Gastroesophageal sphincter (tissue), 4 donors: ENCODE measurements around the gene CAMK2B. TPM values are rescaled to one million over a fixed set of nuclear protein-coding genes. Genes with fewer than 3 reads are reported as not detected.
"Not testable (repeated sequence)": the region's sequence is repeated elsewhere in the genome, so short reads cannot be mapped to it uniquely, and the experiment has no call there.

Experiments
- ATAC-seq: fragments of 150-250 bp; one replicate; pipeline ENCODE4 v1.9.1; 2016; ENCODE audit warnings: mild to moderate bottlenecking, moderate library complexity
- H3K27ac ChIP-seq, 4 donors: fragments of 200-600 bp; sonication (generic) in 3 of 4; 1 replicate in 3 of 4; 2 replicates in 1 of 4; pipeline ENCODE4 v1.5.1; 2016 to 2019
- H3K27me3 ChIP-seq: fragments of 200-600 bp; sonication (generic); one replicate; pipeline ENCODE4 v1.5.1; 2019
- H3K36me3 ChIP-seq, 2 donors: fragments of 200-600 bp; sonication (generic); one replicate each; pipeline ENCODE4 v1.5.1; 2019; ENCODE audit warnings: control low read depth in 1 of 2
- H3K4me1 ChIP-seq, 3 donors: fragments of 200-600 bp; sonication (generic); 1 replicate in 2 of 3; 2 replicates in 1 of 3; pipeline ENCODE4 v1.5.1; 2016 to 2019; ENCODE audit warnings: control low read depth in 2 of 3
- H3K4me3 ChIP-seq, 2 donors: fragments of 200-600 bp; sonication (generic); one replicate each; pipeline ENCODE4 v1.5.1; 2019; ENCODE audit warnings: mild to moderate bottlenecking in 1 of 2, moderate library complexity in 1 of 2
- H3K9me3 ChIP-seq, 3 donors: fragments of 200-600 bp; sonication (generic); one replicate each; pipeline ENCODE4 v1.5.1; 2017 to 2019; ENCODE audit warnings: control low read depth in 2 of 3
- EP300 ChIP-seq: sonication (generic); formaldehyde crosslinking; IDR thresholded peaks from one replicate; pipeline ENCODE4 v1.6.1; 2017; ENCODE audit warnings: antibody characterized with exemption, mild to moderate bottlenecking
- POLR2A ChIP-seq, 2 donors: fragments of 450-650 bp; IDR thresholded peaks; one replicate each; pipeline ENCODE4 v1.6.1; 2017; ENCODE audit warnings: antibody characterized with exemption in 2 of 2, mild to moderate bottlenecking in 2 of 2, moderate library complexity in 1 of 2
- POLR2AphosphoS5 ChIP-seq: sonication (generic); formaldehyde crosslinking; IDR thresholded peaks from one replicate; pipeline ENCODE4 v1.6.1; 2017; ENCODE audit warnings: antibody characterized with exemption
- WGBS, 2 donors: methylation state at CpG; one replicate each; pipeline ENCODE4 v1.1.5; 2018; ENCODE audit warnings: low coverage in 1 of 2; 5-methylcytosine and 5-hydroxymethylcytosine counted together
- total RNA-seq, 4 donors: library from RNA; depleted of rRNA; stranded (reverse); fragments of >200 nt; gene quantifications; one replicate each; pipeline ENCODE4 v1.1.0, GENCODE V29; 2016
- TF ChIP-seq, protein P1 (sequence below), 4 experiments: fragments of 200-600 bp in 2 of 4; fragments of 450-650 bp in 2 of 4; sonication (generic) in 1 of 4; IDR thresholded peaks; one replicate each; pipeline ENCODE4 v1.5.1; 2017 to 2019; ENCODE audit warnings: antibody characterized with exemption in 4 of 4, mild to moderate bottlenecking in 2 of 4, moderate library complexity in 2 of 4

CAMK2B gene
- total RNA-seq, 4 donors from 2014 or later = 0.27 to 1.5 (median 0.81) TPM

- ATAC-seq = no peak
- no peak overlapping the region for H3K4me3 ChIP-seq
- H3K9me3 ChIP-seq = peaks cover 0 to 14% (median 0%) of the 10 kb centered on the region in 3 donors
- TF ChIP-seq EP300 = no peak
- TF ChIP-seq POLR2AphosphoS5 = no peak
- TF ChIP-seq, protein P1, sequence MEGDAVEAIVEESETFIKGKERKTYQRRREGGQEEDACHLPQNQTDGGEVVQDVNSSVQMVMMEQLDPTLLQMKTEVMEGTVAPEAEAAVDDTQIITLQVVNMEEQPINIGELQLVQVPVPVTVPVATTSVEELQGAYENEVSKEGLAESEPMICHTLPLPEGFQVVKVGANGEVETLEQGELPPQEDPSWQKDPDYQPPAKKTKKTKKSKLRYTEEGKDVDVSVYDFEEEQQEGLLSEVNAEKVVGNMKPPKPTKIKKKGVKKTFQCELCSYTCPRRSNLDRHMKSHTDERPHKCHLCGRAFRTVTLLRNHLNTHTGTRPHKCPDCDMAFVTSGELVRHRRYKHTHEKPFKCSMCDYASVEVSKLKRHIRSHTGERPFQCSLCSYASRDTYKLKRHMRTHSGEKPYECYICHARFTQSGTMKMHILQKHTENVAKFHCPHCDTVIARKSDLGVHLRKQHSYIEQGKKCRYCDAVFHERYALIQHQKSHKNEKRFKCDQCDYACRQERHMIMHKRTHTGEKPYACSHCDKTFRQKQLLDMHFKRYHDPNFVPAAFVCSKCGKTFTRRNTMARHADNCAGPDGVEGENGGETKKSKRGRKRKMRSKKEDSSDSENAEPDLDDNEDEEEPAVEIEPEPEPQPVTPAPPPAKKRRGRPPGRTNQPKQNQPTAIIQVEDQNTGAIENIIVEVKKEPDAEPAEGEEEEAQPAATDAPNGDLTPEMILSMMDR (IDR thresholded peaks at IDR 0.05) = no peak
- no peak for TF ChIP-seq POLR2A (IDR thresholded peaks at IDR 0.05)
- WGBS, 2 donors = 85 to 96% methylated on average over 4 to 5 of the region's 5 CpGs
- no peaks in the 10 kb centered on the region for H3K4me1 ChIP-seq
- peaks cover 4% of the 10 kb centered on the region for H3K27me3 ChIP-seq
- no peaks in the 10 kb centered on the region for H3K36me3 ChIP-seq
- no peak overlapping the region for H3K27ac ChIP-seq
These were observed 142.6 kb downstream of the CAMK2B start for GRCh38 chr7:44182827-44183226.

DNA sequence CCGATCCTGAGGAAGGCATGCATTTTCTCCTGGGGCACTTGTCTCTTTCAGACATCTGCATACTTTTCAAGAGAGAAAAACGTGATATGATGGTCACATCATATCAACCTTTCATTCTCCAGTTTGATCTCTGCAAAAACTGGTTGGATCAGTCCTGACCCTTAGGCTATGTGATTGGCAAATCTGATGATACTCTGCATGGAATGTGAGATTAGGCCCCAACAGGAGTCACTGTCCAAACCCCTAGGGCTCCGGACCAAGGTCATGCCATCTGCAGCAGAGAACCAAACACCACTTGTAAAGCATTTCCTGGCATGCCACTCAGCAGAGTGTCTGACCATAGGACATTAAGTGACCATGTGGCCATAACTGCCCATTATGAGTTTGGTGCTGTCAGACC lies 144.8 kb downstream of the CAMK2B start:
- Histone ChIP-seq H3K4me3 (no peak overlapping the region), H3K4me1 (no peaks in the 10 kb centered on the region), H3K27ac (no peak overlapping the region), H3K27me3 (peaks cover 15% of the 10 kb centered on the region), H3K36me3 (no peaks in the 10 kb centered on the region), H3K9me3 (peaks cover 0 to 14% (median 0%) of the 10 kb centered on the region in 3 donors)
- 41 to 42% methylated on average over 2 of the region's 3 CpGs for WGBS, 2 donors
- no peak for ATAC-seq
- TF ChIP-seq POLR2AphosphoS5 (no peak), POLR2A (IDR thresholded peaks at IDR 0.05) (no peak), EP300 (no peak)
- TF ChIP-seq, protein P1 (IDR thresholded peaks at IDR 0.05) = no peak

DNA sequence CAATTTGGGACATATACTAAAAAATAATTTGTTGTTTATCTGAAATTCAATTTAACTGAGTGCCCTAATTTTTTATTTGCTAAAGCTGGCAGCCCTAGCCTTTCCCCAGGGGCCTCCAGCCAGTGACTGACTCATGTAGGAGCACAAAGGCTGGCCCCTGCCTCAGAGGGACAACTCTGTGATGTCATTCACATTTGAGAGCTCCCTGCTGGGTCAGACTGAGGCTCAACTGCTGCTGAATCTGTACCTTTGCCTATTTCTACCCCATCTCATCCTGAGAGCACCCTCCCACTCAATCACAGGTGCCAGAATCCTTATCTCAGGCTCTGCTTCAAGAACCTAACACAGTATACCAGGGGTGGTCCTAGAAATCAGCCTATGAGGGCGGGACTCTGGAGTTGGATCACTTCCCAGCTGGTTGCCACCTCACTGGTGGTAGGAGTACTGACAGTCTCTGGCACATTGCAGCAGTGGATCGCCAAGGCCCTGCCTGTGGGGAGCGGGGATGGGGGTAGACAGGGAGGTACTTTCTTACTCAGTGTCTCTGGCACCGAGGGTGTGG lies 147.7 kb downstream of the CAMK2B start:
- H3K9me3 ChIP-seq = peaks cover 0 to 7% (median 0%) of the 10 kb centered on the region in 3 donors
- no peaks in the 10 kb centered on the region for H3K36me3 ChIP-seq
- peaks cover 15% of the 10 kb centered on the region for H3K27me3 ChIP-seq
- ATAC-seq = no peak
- TF ChIP-seq POLR2A (IDR thresholded peaks at IDR 0.05) = no peak
- no peak for TF ChIP-seq EP300
- TF ChIP-seq, protein P1 (IDR thresholded peaks at IDR 0.05) = no peak
- no peak for TF ChIP-seq POLR2AphosphoS5
- H3K4me3 ChIP-seq = no peak overlapping the region
- WGBS, 2 donors = 43% methylated on average over 1 of the region's 4 CpGs; no CpG with 5 or more reads in 1 of the 2 donors
- no peaks in the 10 kb centered on the region for H3K4me1 ChIP-seq
- no peak overlapping the region for H3K27ac ChIP-seq

DNA sequence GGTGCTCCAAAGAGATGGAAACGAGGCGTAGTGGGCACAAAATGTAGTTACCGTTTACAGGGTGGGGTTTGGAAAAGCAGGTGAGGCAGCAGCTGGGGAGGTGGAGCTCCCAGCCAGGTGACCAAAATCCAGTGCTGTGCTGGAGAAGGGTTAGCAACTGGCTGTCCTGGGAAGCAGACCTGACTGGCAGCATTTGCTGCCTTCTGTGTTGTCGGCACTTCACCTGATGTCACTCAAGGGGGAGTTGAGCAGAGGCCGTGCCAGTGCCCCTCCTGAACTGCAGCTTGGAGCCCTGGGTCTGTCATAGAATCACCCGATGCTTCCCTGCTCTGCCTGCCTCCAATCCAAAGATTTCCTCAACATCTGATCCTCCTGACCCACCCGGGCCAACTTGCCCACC lies 148.9 kb downstream of the CAMK2B start:
- Histone ChIP-seq H3K9me3 (no peaks in the 10 kb centered on the region), H3K27me3 (peaks cover 15% of the 10 kb centered on the region), H3K36me3 (no peaks in the 10 kb centered on the region), H3K27ac (no peak overlapping the region), H3K4me1 (no peaks in the 10 kb centered on the region), H3K4me3 (no peak overlapping the region)
- TF ChIP-seq POLR2A (IDR thresholded peaks at IDR 0.05) (no peak), EP300 (no peak), POLR2AphosphoS5 (no peak)
- TF ChIP-seq, protein P1 (IDR thresholded peaks at IDR 0.05) = no peak
- no peak for ATAC-seq
- WGBS, 2 donors = 53% methylated on average over 3 of the region's 7 CpGs; no CpG with 5 or more reads in 1 of the 2 donors

DNA sequence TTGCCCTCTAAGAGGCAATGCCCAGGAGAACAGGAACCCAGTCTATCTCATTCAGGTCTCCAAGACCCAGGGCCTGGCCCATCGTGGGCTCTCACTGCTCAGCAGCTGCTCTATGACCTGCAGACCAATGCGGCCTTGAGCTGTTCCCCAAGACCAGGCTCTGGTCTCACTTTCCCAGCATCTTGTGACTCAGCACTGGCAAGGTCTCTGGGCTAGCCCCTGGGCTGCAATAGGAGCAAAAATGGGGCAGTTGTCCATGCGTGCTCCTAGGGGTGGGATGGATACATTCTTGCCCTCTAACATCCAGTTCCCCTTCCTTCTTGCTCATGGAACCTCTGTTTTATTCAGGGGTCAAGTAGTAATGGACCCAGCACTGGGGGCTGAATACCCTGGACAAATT lies 149.7 kb downstream of the CAMK2B start:
- Histone ChIP-seq H3K27me3 (peaks cover 15% of the 10 kb centered on the region), H3K27ac (no peak overlapping the region), H3K9me3 (peaks cover 0 to 5% (median 0%) of the 10 kb centered on the region in 3 donors), H3K36me3 (no peaks in the 10 kb centered on the region), H3K4me3 (no peak overlapping the region), H3K4me1 (no peaks in the 10 kb centered on the region)
- no peak for ATAC-seq
- WGBS, 2 donors = 50 to 63% methylated on average over 1 to 2 of the region's 3 CpGs
- TF ChIP-seq POLR2AphosphoS5 (no peak), EP300 (no peak), POLR2A (IDR thresholded peaks at IDR 0.05) (no peak)
- TF ChIP-seq, protein P1 (IDR thresholded peaks at IDR 0.05) = no peak

- WGBS, 2 donors = 100% methylated on average over 1 of the region's 1 CpG; no CpG with 5 or more reads in 1 of the 2 donors
- not testable (repeated sequence) for H3K36me3 ChIP-seq, H3K9me3 ChIP-seq, ATAC-seq, H3K27ac ChIP-seq, H3K4me1 ChIP-seq, H3K4me3 ChIP-seq
- peaks cover 15% of the 10 kb centered on the region for H3K27me3 ChIP-seq
These were observed 150.8 kb downstream of the CAMK2B start for GRCh38 chr7:44174694-44174948.
